ENCODE measurements around the gene SLC5A5.

The SLC5A5 gene

DNA sequence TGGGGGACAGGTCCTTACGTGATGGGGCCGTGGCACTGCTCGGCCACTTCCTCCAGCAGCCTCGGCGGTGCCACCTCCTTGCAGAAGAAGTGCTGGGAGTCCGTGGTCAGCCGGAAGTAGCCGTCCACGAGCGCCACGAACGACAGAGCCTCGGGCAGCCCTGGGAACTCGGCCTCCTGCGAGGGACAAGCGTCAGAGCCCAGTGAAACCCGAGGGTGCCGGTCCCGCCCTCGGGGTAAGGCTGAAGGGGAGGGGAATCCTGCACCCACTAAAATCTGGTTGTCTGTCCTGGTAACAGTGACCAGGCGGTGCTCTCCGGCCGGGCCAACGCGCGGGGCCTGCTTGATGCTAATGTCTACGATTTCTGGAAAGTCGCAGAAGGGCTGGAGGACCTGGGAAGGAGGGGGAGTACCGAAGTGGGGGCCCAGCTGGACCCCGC is 30.4 kb upstream of the SLC5A5 start:
- in situ Hi-C loops (cut with MboI; ENCODE audit: low sequenced_read_pairs, unreplicated experiment), result no loop called here
- TF ChIP-seq, protein P1, sequence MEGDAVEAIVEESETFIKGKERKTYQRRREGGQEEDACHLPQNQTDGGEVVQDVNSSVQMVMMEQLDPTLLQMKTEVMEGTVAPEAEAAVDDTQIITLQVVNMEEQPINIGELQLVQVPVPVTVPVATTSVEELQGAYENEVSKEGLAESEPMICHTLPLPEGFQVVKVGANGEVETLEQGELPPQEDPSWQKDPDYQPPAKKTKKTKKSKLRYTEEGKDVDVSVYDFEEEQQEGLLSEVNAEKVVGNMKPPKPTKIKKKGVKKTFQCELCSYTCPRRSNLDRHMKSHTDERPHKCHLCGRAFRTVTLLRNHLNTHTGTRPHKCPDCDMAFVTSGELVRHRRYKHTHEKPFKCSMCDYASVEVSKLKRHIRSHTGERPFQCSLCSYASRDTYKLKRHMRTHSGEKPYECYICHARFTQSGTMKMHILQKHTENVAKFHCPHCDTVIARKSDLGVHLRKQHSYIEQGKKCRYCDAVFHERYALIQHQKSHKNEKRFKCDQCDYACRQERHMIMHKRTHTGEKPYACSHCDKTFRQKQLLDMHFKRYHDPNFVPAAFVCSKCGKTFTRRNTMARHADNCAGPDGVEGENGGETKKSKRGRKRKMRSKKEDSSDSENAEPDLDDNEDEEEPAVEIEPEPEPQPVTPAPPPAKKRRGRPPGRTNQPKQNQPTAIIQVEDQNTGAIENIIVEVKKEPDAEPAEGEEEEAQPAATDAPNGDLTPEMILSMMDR (IDR thresholded peaks at IDR 0.05; ENCODE audit: borderline replicate concordance, control extremely low read depth, extremely low read depth, insufficient read depth, missing control alignments), result no peak
- DNase-seq (ENCODE audit: low spot score), result no peak

DNA sequence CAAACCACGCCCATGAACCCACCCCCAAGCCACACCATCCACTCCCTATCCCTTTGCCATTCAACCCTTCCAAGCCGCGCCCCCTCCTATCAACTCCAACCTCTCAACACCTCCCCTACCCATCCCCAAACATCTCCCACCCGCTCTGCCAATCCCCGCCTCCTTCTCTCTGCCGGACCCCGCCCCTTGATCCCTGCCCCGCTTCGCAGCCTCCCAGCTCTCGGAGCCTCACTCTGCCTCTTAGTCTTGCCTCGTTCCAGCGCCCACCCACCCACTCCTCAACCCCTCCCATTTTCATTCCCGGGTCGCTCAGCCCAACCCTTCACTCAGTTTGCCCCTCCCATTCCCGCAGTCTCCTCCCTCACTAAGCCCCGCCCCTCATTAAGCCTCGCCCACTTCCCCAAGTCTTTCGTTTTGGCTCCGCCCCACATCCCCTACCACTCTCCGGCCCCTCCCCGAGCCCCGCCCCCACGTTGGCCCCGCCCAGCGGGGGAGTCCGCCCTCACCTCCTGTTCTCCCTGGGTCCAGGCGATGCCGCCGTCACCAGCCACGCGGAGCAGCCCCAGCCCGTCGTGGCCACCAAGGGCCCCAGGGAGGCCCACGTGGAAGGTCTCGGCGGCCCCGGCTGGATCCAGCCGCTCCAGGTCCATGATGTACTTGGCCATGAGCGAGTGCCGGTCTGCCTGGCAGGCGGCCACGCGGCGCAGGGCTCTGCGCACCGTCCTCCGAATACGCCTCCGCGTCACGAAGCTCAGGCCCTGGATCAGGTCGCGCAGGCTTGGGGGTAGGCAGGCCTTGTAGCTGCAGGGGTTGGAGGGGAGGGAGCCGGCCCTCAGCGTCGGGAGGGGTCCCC is 29.7 kb upstream of the SLC5A5 start:
- in situ Hi-C loops (cut with MboI; ENCODE audit: low sequenced_read_pairs, unreplicated experiment), result no loop called here
- DNase-seq (ENCODE audit: low spot score), result peak; percentile 73
- TF ChIP-seq, protein P1 (IDR thresholded peaks at IDR 0.05; ENCODE audit: borderline replicate concordance, control extremely low read depth, extremely low read depth, insufficient read depth, missing control alignments), result no peak

DNA sequence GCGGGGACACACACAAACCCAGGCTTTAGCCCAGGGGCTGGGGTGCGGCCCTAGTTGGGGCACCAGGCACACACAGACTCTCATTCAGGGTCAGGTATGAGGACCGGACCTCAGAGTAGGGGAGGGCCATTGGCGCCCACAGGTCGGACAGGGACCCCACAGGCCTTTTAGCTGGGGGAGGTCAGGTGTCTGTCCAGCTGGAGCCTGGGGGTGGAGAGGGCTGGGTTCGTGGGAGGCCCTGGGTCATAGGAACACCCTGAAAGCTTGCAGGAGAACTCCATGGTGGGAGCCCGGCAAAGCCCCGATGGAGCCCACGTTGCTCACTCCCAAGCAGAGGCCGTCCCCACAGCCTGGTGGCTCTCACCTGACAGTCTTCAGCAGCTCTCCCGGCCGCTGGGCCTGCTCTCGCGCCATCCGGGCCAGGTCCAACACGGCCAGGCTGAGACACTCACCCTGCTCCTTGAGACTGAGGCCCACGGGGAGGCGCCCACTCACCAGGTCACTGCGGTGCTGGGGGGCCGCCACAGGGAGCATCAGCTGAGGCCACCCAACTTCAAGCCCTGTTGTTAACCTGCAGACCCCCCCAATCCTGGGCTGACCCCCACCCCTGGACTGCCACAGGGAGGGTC is 29.0 kb upstream of the SLC5A5 start:
- in situ Hi-C loops (cut with MboI; ENCODE audit: low sequenced_read_pairs, unreplicated experiment), result no loop called here
- TF ChIP-seq, protein P1 (IDR thresholded peaks at IDR 0.05; ENCODE audit: borderline replicate concordance, control extremely low read depth, extremely low read depth, insufficient read depth, missing control alignments), result no peak
- no peak for DNase-seq (ENCODE audit: low spot score)

DNA sequence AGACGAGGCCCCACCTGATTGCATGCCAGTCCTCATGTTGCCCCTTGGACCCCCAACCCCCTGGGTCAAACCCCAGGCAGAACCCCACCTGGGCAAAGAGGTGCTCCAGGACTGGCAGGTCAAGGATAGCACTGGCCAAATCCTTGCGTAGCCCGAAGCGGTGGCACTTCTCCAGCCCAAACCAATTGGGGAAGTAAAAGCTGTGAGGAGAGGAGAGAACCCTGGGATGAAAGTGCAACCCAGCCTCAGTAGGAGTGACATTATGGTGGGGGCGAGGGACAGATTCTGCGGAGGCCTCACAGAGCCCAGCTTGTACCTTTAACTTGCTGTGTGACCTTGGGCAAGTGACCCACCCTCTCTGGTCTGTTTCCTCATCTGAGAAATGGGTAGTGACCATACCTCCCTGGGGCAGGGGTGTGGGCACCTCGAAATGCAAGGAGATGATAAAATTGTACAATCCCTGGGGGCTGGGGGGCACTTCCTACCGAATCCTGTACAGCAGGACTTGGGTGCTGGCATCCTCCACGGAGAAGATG is 28.4 kb upstream of the SLC5A5 start:
- TF ChIP-seq, protein P1 (IDR thresholded peaks at IDR 0.05; ENCODE audit: borderline replicate concordance, control extremely low read depth, extremely low read depth, insufficient read depth, missing control alignments), result no peak
- DNase-seq (ENCODE audit: low spot score), result no peak
- in situ Hi-C loops (cut with MboI; ENCODE audit: low sequenced_read_pairs, unreplicated experiment), result no loop called here

DNA sequence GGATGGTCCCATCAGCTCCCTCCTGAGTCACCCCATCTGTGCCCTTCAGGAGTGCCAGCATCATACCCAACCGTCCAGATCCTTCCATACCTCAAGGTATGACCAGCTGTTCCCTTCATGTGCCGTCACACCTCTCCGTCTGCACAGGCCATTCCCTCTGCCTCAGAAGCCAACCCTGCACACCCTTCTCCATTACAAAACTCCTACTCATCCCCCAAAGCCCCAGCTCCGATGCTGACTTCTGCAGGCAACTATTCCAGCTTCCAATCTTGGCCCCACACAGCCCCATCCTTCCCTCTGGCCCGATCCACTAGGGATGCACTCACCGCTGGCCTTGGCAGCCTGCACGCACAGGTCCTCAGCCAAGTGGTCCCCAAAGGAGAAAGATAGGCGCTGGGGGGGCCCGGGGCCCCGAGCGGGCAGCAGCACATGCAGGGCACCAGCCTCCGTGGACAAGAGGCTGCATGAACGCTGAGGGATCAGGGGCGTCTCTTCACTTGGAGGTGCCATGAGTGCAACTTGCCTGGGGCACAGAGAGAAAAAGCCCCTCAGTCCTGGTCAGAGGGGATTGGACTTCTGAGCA is 27.7 kb upstream of the SLC5A5 start:
- TF ChIP-seq, protein P1 (IDR thresholded peaks at IDR 0.05; ENCODE audit: borderline replicate concordance, control extremely low read depth, extremely low read depth, insufficient read depth, missing control alignments), result no peak
- no peak for DNase-seq (ENCODE audit: low spot score)
- in situ Hi-C loops (cut with MboI; ENCODE audit: low sequenced_read_pairs, unreplicated experiment), result no loop called here

DNA sequence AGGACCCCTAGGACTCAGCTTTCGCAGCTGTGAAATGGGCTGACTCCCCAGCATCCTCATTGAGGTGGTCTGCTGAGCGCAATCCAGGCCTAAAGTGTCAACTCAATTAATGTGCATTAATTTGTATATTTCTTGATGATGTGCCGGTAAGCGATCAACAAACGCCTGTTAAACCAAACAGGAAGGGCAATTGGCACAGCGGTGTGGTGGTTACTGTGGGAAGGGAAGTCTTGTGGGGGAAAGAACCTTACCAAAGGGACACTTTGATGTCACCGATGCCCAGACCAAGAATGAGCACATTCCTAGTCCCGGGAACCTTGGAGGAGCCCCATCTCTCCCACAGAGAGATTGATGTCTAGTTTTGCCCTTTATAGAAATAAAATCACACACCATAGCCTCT is 25.6 kb upstream of the SLC5A5 start:
- TF ChIP-seq, protein P1 (IDR thresholded peaks at IDR 0.05; ENCODE audit: borderline replicate concordance, control extremely low read depth, extremely low read depth, insufficient read depth, missing control alignments), result no peak
- in situ Hi-C loops (cut with MboI; ENCODE audit: low sequenced_read_pairs, unreplicated experiment), result no loop called here
- DNase-seq (ENCODE audit: low spot score), result no peak

All from GM13976 (cell line).